HG03378 (cell line): ENCODE measurements around the gene SCYGR7.
"Not testable (repeated sequence)": the region's sequence is repeated elsewhere in the genome, so short reads cannot be mapped to it uniquely, and the experiment has no call there.

Experiments used
- ATAC-seq: cut with Tn5 transposase; IDR thresholded peaks from one replicate; pipeline ENCODE4 v1.9.1; 2021; ENCODE audit warnings: mild to moderate bottlenecking, moderate library complexity; ENCODE audit not compliant: unreplicated experiment

SCYGR7 gene, protein sequence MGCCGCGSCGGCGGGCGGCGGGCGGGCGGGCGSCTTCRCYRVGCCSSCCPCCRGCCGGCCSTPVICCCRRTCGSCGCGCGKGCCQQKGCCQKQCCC

DNA sequence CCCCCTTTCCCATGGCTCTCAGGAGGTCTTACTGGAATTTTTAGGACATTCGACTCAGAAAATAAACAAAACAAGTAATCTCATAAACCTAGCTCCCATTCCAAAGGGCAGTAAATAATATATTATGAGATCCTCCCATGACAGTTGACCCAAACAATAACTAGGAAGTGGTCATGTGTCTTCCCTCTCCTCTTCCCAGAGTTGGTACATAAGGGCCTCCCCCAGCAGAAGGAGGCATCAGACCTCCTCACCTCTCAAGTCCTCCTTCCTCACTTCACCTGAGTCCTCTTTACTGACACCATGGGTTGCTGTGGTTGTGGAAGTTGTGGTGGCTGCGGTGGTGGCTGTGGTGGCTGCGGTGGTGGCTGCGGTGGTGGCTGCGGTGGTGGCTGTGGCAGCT lies at the start of gene SCYGR7:
SCYGR7 (plus strand) TSS at position 301 of the 400 bp plus-strand sequence; CDS start at position 301, 0 bp downstream.
- no peak for ATAC-seq

DNA sequence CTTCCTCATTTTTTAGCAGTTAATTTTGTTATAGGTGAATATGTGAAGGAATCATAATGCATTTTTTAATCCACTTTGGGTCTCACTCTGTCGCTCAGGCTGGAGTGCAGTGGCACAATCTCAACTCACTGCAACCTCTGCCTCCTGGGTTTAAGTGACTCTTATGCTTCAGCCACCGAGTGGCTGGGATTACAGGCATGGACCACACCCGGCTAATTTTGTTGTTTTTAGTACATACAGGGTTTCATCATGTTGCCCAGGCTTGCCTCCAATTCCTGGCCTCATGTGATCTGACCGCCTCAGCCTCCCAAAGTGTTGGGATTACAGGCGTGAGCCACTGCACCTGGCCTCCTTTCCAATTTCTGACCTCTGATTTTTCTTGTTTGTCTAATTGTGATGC lies 43.9 kb upstream of the SCYGR7 start:
- ATAC-seq, result no peak

DNA sequence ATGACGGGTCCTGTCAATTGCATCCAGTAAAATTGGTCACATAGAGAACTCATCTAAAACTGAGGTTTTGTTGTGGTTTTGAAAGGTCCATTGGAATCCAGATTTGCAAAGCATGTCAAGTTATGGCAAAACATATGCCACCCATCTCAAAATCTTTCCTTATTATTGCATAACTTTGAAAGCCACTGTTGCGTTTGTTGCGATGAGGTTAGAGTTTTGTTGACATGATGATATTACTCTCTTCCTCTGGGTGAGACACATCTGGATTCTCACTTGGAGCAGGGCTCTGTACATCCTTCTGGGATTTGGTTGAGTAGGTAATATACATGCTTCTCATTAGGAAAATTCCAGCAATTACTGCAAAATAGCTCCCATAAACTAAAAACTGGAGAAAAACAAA lies 40.9 kb upstream of the SCYGR7 start:
- ATAC-seq, result no peak

DNA sequence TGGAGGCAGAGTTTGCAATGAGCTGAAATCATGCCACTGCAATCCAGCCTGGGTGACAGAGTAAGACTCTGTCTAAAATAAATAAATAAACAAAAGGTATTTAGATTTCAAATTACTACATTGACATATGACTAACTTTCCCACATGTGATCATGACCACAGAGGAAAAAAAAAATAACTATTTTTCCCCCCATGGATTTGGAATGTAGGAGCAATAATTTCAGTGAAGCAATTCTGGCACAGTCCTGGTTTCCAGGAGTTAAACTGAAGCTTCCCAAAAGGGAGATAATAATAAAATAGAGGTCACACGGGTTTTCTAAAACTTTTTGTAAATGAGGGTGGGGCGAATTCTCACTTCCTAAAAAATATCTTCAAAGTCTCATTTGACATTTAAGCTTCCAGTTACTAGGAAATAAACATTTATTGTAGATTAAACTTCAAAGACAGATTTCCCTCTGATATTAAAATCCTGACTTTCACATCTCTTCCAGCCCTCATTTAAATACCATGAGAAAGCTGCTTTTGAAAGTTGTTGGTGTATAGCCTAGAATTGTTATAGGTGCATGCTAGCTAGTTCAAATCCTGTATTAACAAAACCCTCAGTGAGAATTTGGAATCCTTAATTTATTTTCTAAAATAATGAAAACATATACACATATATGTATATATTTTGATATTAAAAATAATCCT lies 31.0 kb upstream of the SCYGR7 start:
- no peak for ATAC-seq

DNA sequence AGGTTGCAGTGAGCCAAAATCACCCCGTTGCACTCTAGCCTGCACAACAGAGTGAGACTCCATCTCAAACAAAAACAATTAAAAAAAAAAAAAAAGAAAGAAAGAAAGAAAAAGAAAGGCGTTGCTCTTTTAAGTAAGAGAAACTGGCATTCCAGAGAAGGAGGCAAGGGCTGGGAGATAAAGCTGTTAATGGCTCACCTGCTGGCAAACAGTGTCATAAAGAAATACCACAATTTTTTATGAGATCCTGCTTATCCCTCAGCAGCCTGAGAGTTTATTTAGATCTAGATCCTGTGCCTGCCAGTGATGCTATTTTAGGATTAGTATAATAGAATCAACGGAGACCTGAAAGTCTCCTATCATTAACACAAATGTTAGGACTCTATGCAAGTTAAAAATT lies 26.6 kb upstream of the SCYGR7 start:
- no peak for ATAC-seq

DNA sequence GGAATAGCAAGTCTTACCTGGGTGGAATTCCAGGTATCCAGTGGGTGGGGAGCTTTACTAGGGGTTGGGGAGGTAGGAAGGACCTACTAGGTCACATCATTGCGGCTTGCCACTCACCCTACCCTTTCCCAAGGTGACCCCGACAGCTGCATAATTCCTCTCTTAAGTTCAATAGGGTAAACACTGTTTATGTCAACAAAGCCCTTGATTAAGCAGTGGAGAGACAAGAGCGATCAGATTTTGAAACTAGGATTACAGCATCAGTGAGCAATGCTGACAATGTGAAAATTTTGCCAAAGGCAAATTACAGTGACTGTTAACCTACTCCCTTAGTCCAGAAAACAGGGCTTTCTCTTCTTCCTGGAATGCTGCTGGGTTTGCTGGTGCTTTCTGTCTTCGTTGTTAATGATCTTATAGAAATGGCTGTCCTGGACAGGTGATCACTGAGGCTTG lies 24.8 kb upstream of the SCYGR7 start:
- ATAC-seq, result no peak

DNA sequence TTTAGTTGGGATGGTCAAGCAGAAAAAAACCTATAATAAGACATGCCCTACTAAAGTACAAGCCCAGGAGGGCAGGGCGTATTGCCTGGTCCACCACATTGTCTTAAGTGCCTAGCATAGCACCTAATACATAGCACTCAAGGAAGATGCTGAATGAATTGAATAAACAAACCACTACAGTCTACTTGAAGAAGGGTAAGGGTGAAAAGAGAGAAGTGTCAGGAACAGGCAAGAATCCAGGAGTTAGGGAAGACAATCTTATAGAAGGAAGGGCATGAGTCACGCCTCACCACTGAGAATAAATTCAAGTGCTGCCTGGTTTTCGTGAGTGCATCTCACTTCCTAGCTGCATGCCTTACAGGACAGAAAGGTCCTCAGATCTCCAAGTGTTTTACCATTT lies 24.2 kb upstream of the SCYGR7 start:
- ATAC-seq, result no peak

DNA sequence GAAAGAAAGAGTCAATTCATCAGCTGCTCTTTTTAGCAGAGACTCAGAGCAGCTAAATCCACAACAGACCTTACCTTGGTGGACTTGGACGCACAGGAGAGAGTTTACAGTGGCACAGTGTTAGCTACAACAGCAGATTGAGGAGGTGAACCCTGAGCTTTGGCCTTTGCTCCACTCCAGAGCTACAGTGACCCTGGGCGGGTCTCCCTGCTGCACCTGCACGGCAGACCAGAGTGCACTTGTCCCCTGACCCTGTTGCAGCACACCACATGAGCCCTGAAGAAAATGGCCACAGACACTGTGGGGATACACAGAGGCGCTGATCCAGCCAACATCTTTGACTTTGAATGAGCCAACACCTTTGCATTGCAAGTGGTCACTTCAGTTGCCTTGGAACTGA lies 21.3 kb upstream of the SCYGR7 start:
- ATAC-seq, result no peak

DNA sequence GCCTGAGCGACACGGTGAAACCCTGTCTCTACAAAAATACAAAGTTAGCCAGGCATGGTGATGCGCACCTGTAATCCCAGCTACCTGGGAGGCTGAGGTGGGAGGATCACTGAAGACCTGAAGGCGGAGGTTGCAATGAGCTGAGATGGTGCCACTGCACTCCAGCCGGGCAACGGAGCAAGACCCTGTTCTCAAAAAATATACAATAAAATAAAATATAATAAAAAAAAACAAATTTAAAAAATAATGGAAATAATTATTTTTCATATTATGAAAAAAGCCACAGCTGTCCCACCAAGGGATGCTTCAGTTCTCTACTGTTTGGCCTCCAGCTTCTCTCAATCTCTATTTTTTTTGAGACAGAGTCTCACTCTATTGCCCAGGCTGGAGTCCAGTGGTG lies 20.7 kb upstream of the SCYGR7 start:
- ATAC-seq, result no peak

DNA sequence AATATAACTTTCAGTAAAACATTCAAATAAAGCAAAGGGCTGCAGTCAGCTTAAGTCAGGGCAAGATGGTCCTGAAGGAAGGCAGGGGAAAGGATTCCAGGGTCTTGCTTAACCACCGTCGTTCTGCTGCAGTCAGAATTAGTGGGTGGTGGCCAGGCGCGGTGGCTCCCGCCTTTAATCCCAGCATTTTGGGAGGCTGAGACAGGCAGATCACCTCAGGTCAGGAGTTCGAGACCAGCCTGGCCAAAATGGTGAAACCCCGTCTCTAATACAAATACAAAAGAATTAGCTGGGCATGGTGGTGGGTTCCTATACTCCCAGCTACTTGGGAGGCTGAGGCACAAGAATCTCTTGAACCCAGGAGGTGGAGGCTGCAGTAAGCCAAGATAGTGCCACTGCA lies 17.1 kb upstream of the SCYGR7 start:
- ATAC-seq, result no peak

DNA sequence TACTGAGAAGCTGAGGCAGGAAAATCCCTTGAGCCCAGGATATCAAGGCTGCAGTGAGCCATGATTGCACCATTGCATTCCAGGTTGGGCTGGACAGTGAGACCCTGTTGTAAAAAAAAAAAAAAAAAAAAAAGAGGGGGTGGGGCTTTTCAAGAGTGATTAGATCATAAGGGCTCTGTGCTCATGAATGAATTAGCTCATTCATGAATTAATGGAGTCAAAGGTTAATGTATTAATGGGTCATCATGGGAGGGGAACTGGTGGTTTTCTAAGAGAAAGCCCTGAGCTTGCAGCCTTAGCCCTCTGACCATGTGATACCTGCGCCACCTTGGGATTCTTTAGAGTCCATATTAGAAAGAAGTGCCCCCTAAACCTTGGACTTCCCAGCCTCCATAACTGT lies 14.8 kb upstream of the SCYGR7 start:
- ATAC-seq, result no peak

DNA sequence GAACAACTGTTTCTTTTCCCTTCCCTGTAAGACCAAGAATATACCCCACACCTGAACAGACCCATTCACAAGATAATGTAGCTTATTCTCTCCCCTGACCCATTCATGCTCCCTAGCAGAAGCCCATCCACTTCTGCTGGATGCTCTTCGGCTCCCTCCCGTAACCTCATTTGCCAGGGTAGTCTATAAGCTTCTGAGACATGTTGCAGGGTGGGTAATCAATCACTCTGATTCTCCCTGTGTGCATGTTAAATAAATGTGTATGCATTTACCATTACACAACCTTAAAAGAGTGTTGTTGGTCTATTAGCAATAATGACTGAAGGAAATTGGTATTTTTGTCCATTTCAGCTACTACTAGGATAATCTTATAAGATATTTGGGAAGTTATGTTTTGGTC lies 11.6 kb upstream of the SCYGR7 start:
- ATAC-seq, result no peak

DNA sequence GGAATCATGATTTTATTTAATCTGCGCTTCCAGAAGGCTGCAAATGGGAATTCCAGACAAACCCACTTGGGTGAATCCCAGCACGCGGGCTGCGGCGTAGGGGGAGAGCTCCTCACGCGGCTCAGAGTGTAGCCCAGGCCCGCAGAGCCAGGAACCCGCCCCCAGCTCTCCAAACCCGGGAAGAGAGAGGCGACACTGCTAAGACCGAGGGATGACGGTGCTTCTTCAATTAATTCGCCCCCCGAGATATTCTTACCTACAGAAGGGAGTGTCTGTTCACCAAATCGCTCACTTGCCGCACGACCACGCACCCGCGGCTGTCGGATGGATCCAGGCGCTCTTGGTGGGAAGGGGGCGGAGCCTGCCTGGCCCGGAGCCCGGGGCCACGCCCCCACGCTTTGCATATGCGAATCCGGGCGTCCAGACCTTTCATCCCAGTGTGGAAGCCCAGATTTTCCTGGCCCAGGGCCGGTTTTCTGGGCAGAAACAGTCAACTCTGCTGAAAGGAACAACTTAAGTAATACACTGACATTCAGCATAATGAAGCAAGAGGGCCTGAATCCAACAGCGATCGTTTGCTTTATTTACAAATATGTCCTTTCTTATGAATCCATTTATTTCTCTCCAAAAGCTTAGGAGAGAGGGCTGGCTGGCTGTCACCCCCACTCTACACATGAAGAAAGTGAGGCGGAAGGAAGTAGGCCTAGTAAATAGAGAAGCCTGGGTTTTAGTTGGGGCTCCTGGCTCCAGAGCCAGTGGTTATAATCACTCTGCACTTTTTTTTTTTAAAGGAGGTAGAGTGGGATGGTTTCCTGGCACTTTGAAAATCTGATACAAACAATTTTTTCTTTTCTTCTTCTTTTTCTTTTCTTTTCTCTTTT lies 10.2 kb upstream of the SCYGR7 start, which contains the start of gene SLC19A3:
SLC19A3 (minus strand) TSS at position 342 of the 881 bp plus-strand sequence. CDS start 15,710 bp downstream, outside the sequence.
- no peak for ATAC-seq

DNA sequence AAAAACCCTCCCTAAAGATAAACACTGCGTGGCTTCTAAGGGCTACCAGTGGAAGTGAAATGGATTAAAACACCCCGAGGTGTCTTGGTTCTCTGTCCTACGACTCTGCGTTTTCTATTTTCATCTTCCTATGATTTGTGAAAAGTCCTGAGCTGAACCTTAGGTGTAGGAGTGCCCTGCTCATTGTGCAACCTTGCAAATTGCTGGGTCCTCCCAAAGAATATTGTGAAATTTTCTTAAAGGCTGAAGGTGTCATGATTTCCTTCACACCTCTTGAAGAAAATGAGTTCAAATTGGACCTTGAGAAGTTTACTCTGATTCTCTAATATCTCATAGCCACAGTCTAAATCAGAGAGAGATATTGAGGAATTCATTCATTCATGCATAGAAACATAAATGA lies 8.5 kb upstream of the SCYGR7 start:
- no peak for ATAC-seq

DNA sequence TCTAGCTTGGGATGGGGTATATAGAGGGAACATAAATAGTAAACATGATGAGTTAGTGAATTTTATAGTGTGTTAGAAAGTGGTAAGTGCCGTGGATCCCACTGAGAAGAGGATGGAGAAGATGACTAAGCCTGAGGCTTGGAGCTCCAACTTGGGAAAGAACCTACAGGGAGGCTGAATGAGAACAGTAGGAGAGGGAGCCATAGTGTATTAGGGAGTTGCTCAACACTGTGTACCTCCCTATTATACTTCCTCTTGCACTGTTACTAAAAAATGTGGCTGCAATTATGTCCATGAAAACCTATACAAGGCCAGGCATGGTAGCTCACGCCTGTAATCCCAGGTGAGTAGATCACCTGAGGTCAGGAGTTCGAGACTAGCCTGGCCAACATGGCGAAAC lies 7.5 kb upstream of the SCYGR7 start:
- no peak for ATAC-seq

DNA sequence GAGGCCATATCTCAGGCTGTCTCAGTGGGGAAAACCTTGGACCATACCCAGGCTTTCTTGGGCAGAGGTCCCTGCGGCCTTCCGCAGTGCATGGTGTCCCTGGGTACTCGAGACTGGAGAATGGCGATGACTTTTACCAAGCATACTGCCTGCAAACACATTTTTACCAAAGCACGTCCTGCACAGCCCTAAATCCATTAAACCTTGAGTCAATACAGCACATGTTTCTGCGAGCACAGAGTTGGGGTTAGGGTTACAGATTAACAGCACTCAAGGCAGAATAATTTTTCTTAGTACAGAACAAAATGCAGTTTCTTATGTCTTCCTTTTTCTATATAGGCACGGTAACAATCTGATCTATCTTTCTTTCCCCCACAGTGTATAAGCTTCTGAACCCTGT lies 5.3 kb upstream of the SCYGR7 start:
- ATAC-seq, result not testable (repeated sequence)

DNA sequence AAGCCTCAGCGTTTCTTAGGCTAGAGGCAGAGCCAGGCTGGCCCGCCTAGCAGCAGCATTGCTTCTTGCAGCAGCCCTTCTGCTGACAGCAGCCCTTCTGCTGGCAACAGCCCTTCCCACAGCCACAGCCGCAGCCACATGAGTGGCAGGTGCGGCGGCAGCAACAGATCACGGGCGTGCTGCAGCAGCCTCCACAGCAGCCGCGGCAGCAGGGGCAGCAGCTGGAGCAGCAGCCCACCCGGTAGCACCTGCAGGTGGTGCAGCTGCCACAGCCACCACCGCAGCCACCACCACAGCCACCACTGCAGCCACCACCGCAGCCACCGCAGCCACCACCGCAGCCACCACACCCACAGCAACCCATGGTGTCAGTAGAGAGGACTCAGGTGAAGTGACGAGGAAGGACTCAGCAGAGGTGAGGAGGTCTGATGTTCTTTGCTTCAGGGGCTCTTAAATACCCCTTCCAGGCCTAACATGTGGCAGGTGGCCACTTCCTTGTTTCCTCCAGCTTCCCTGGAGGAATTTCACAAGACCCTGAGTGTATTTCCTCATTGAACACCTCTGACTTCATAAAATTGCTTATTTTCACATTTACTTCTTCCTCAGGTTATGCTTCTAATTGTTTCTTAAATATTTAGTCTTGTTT lies 3.6 kb upstream of the SCYGR7 start, which contains the start of gene SCYGR6:
SCYGR6 (minus strand) TSS at position 364 of the 646 bp plus-strand sequence; CDS start at position 364, 0 bp downstream.
- no peak for ATAC-seq

DNA sequence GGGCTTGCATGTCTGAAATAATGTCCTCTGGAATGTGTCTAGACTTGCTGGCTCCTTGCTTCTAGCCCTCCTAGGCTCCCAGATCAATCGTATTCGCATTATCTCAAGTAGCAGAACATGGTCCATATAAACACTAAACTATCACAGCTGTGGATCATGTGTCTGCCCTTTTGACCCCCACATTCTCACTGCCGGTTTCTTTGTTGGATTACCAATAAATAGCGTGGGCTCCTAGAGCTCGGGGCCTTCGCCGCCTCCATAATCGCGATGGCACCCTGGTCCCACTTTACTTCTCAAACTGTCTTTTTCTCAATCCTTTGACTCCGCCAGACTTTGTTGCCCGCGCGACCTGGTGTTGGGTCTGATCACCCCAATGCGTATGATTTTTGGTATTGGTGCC lies 11.2 kb downstream of the SCYGR7 start:
- no peak for ATAC-seq

DNA sequence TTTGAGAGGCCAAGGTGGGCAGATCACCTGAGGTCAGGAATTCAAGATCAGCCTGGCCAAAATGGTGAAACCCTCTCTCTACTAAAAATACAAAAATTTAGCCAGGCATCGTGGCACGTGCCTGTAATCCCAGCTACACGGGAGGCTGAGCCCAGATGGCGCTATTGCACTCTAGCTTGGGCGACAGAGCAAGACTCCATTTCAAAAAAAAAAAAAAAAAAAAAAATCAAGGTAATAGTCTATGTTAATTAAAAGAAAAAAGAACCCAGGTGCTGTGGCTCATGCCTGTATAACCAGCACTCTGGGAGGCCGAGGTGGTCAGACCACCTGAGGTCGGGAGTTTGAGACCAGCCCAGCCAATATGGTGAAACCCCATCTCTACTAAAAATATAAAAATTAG lies 12.6 kb downstream of the SCYGR7 start:
- not testable (repeated sequence) for ATAC-seq

DNA sequence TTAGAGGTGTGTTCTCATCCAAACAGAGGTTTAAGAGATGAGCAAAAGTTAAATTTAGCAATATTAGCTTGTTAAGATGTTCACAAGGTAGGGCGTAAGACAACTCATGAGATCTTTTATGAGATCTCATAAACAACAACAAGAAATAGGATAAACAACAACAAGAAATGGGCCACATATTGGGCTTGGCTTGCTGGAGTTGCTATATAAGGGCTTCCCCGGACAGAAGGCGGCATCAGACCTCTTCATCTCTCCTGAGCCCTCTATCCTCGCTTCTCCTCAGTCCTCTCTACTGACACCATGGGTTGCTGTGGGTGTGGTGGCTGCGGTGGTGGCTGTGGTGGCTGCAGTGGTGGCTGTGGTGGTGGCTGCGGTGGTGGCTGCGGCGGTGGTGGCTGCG lies 17.5 kb downstream of the SCYGR7 start, which contains the start of gene SCYGR8:
SCYGR8 (plus strand) TSS at position 301 of the 400 bp plus-strand sequence; CDS start at position 301, 0 bp downstream.
- no peak for ATAC-seq

DNA sequence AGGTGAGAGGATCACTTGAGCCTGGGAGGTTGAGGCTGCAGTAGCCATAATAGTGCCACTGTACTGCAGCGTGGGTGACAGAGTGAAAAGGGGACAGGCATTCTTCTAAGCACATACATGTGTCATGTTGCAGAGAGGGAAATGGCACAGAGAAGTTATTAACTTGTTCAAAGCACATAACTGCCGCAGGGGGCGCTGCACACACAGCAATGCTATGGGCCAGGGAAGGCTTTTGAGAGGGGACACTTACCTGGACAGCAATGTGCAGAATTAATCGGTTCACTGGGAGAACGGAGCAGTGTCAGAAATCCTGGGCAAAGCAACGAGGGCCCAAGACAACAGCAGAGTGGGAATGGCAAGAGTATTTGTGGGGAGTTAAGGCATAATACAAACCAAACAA lies 19.9 kb downstream of the SCYGR7 start:
- no peak for ATAC-seq
